Measurements from ENCODE around the gene MPC1L. TPM values are rescaled to one million over a fixed set of nuclear protein-coding genes. Genes with fewer than 3 reads are reported as not detected.

The MPC1L gene
- total RNA-seq, 2 donors from 2014 or later: not detected

DNA sequence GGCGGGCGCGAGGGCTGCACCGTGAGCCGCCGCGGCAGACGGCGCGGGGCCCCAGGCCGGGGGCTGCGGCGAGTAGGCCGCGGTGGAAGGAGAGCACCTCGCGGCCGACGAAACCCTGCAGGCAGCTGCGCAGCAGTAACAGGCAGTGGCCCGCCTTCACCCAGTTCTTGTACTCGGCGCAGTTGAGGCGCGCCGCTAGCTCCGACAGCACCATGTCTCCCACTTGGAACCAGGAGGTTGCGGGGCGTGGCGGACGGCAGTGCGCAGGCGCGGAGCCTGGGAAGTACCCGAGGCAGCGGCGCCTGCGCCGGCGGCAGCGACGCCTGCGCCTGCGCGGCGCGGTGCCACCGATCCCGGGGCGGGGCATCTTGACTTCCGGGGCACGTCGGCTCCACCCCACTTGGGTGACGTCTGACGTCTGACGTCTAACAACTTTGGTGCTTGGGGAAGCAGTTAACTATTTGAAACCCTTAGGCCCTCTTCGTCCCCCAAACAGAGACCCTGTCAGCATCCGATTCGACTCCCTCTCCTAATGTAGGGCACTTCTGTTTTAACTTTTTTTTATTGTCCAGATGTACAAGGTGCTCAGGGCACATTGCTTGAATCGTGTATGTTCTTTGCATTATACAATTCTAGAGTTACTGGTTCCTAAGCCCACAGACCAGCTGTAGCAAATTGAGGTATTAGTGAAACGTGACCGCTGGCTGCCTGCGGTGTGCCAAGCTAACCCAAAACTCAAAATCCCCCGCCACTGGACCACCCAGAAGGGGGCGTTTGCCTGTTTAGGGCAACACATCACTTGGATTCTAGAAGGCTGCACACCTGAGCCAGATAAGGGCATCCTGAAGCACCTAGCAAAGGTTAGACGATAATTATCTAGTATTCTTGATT lies 24.3 kb downstream of the MPC1L start, which contains the start of gene CXorf38:
Gene CXorf38 (minus strand): TSS at position 255 of the 891 bp plus-strand sequence. CDS start 41 bp downstream, at position 214.
- TF ChIP-seq, protein P1, sequence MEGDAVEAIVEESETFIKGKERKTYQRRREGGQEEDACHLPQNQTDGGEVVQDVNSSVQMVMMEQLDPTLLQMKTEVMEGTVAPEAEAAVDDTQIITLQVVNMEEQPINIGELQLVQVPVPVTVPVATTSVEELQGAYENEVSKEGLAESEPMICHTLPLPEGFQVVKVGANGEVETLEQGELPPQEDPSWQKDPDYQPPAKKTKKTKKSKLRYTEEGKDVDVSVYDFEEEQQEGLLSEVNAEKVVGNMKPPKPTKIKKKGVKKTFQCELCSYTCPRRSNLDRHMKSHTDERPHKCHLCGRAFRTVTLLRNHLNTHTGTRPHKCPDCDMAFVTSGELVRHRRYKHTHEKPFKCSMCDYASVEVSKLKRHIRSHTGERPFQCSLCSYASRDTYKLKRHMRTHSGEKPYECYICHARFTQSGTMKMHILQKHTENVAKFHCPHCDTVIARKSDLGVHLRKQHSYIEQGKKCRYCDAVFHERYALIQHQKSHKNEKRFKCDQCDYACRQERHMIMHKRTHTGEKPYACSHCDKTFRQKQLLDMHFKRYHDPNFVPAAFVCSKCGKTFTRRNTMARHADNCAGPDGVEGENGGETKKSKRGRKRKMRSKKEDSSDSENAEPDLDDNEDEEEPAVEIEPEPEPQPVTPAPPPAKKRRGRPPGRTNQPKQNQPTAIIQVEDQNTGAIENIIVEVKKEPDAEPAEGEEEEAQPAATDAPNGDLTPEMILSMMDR (IDR thresholded peaks at IDR 0.05): no peak

DNA sequence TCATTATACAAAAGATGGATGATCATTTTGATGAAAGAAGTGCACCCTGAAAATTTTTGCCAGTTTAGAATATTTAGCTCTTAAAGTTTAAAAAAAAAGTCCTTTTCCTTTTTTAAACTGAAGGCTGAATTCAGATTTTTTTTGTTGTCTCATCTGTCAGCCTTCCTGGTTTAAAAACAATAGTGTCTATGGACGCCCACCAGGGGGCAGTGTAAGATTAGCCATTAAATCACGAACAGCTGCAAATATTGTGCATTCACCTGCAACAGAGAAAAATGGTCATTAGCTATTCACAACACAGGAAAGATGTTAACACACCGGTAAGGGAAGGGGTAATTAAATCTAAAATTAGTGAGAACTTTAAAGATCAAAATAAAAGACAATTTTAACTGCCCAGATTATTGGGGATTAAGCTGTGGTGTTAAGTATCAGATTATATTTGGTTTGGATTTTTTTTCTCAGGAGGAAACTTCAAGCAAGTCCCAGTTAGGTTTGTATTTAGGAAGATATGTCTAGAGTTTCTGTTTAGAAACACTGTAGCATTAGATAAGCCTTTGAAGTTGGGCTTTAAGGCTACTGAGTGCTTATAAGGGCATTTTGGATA lies 28.5 kb downstream of the MPC1L start:
- H3K36me3 ChIP-seq: no peaks in the 10 kb centered on the region
- DNase-seq: peak; percentile 78
- no peak overlapping the region for H3K4me3 ChIP-seq
- no peaks in the 10 kb centered on the region for H3K4me1 ChIP-seq
- intact Hi-C loops (cut with DNase I): loop anchor here (5.0 to 10.0 kb wide), 3 partner anchors 141 to 463 kb away; no protein-coding TSS in a partner anchor
- no peaks in the 10 kb centered on the region for H3K9me3 ChIP-seq
- H3K9ac ChIP-seq (ENCODE audit: low read depth in 2 of 2, low read length in 2 of 2): no peak overlapping the region
- TF ChIP-seq, protein P1 (IDR thresholded peaks at IDR 0.05): peak; percentile 87
- no peak overlapping the region for H3K27ac ChIP-seq
- H3K27me3 ChIP-seq: no peaks in the 10 kb centered on the region

More for the DNA sequence above, 24.3 kb downstream of the MPC1L start, which contains the start of gene CXorf38:
- peak within 1 kb of the TSS; percentile 79 for H3K4me3 ChIP-seq
- intact Hi-C loops (cut with DNase I): no loop called here
- peaks cover 4% of the 10 kb centered on the region for H3K4me1 ChIP-seq
- H3K27ac ChIP-seq: peak within 1 kb of the TSS; percentile 79
- H3K9me3 ChIP-seq: no peaks in the 10 kb centered on the region
- H3K9ac ChIP-seq (ENCODE audit: low read depth in 2 of 2, low read length in 2 of 2): peak within 1 kb of the TSS; percentile 81 to 90
- H3K27me3 ChIP-seq: no peaks in the 10 kb centered on the region
- H3K36me3 ChIP-seq: no peaks in the 10 kb centered on the region
- peak; percentile 95 for DNase-seq

DNA sequence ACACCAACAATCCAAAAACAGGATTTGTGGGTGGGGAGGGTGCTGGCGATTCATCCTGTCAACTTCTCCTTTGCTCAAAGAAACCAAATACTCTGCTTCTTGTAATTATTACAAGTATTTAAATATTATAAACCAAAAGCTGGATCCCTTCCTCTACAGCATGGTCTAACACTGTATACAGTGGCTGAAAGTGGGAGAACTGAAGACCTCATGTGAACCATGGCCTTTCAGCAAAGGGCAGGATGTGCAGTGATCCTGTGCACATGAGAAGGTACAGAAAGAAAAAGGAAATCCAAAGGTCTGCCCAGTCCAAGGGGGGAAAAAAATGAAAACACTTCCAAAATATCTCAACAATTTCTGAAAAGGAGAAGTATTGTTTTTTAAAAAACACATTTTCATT lies 29.4 kb downstream of the MPC1L start:
- Histone ChIP-seq H3K9ac (ENCODE audit: low read depth in 2 of 2, low read length in 2 of 2) (no peak overlapping the region), H3K4me3 (no peak overlapping the region), H3K27me3 (no peaks in the 10 kb centered on the region), H3K27ac (no peak overlapping the region), H3K9me3 (no peaks in the 10 kb centered on the region), H3K4me1 (no peaks in the 10 kb centered on the region), H3K36me3 (no peaks in the 10 kb centered on the region)
- intact Hi-C loops (cut with DNase I): loop anchor here (5.0 to 10.0 kb wide), 3 partner anchors 140 to 462 kb away; no protein-coding TSS in a partner anchor
- TF ChIP-seq, protein P1 (IDR thresholded peaks at IDR 0.05): no peak
- DNase-seq: no peak

DNA sequence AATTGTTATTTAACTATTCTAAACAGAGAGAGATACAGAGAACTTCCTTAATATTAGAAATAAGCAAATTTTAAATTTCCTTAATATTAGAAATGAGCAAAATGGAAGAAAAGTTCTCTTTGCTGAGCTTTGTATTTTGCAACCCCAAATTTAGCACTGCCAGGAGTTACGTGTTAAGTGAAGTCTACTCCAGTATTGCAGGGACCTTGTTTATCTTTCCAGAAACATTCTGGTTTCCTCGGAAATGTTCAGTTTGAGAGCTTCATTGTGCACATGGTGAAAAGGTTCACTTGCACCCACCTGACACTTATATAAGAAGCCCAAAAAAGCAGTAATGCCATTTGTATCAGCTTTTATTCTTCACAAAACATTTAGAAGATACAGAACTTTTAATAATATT lies 30.3 kb downstream of the MPC1L start:
- no peaks in the 10 kb centered on the region for H3K9me3 ChIP-seq
- H3K9ac ChIP-seq (ENCODE audit: low read depth in 2 of 2, low read length in 2 of 2): no peak overlapping the region
- no peaks in the 10 kb centered on the region for H3K36me3 ChIP-seq
- H3K4me3 ChIP-seq: no peak overlapping the region
- TF ChIP-seq, protein P1 (IDR thresholded peaks at IDR 0.05): no peak
- intact Hi-C loops (cut with DNase I): loop anchor here (5.0 to 10.0 kb wide), 3 partner anchors 139 to 461 kb away; no protein-coding TSS in a partner anchor
- no peaks in the 10 kb centered on the region for H3K27me3 ChIP-seq
- DNase-seq: no peak
- no peaks in the 10 kb centered on the region for H3K4me1 ChIP-seq
- H3K27ac ChIP-seq: no peak overlapping the region

- no peak overlapping the region for H3K27ac ChIP-seq
- no peak overlapping the region for H3K4me3 ChIP-seq
- no peaks in the 10 kb centered on the region for H3K4me1 ChIP-seq
- H3K36me3 ChIP-seq: no peaks in the 10 kb centered on the region
- intact Hi-C loops (cut with DNase I): no loop called here
- no peaks in the 10 kb centered on the region for H3K27me3 ChIP-seq
- no peaks in the 10 kb centered on the region for H3K9me3 ChIP-seq
- no peak overlapping the region for H3K9ac ChIP-seq (ENCODE audit: low read depth in 2 of 2, low read length in 2 of 2)
- no peak for DNase-seq
- TF ChIP-seq, protein P1 (IDR thresholded peaks at IDR 0.05): no peak
These were observed 37.2 kb downstream of the MPC1L start for GRCh38 chrX:40660381-40660780.
